Ishikawa (cell line): Measurements from ENCODE around the gene SLC22A14.

Source experiments
- CEBPB ChIP-seq: IDR thresholded peaks from 2 replicates; pipeline ENCODE4 v1.6.1; 2012
- CREB1 ChIP-seq: IDR thresholded peaks from 2 replicates; pipeline ENCODE4 v1.6.1; 2012; ENCODE audit warnings: low read depth
- EGR1 ChIP-seq: IDR thresholded peaks from 2 replicates; pipeline ENCODE4 v1.6.1; 2012
- EP300 ChIP-seq: IDR thresholded peaks from 2 replicates; pipeline ENCODE4 v1.6.1; 2012; ENCODE audit warnings: borderline replicate concordance
- FOXM1 ChIP-seq: IDR thresholded peaks from 2 replicates; pipeline ENCODE4 v1.6.1; 2012; ENCODE audit warnings: low read depth, borderline replicate concordance
- NFIC ChIP-seq: IDR thresholded peaks from 2 replicates; pipeline ENCODE4 v1.6.1; 2012
- RAD21 ChIP-seq: IDR thresholded peaks from 2 replicates; pipeline ENCODE4 v1.6.1; 2012; ENCODE audit warnings: low read depth
- TAF1 ChIP-seq: IDR thresholded peaks from 2 replicates; pipeline ENCODE4 v1.6.1; 2012; ENCODE audit warnings: low read depth, mild to moderate bottlenecking
- TCF12 ChIP-seq: IDR thresholded peaks from 2 replicates; pipeline ENCODE4 v1.6.1; 2012; ENCODE audit warnings: low read depth
- TEAD4 ChIP-seq: IDR thresholded peaks from 2 replicates; pipeline ENCODE4 v1.6.1; 2012
- YY1 ChIP-seq: IDR thresholded peaks from 2 replicates; pipeline ENCODE4 v1.6.1; 2012; ENCODE audit warnings: low read depth
- TF ChIP-seq, protein P1 (sequence below): IDR thresholded peaks from 2 replicates; pipeline ENCODE4 v1.6.1; 2012; ENCODE audit warnings: low read depth, mild to moderate bottlenecking
- TF ChIP-seq, protein P2 (sequence below): IDR thresholded peaks from 2 replicates; pipeline ENCODE4 v1.6.1; 2012
- TF ChIP-seq, protein P3 (sequence below): IDR thresholded peaks from 2 replicates; pipeline ENCODE4 v1.6.1; 2012

DNA sequence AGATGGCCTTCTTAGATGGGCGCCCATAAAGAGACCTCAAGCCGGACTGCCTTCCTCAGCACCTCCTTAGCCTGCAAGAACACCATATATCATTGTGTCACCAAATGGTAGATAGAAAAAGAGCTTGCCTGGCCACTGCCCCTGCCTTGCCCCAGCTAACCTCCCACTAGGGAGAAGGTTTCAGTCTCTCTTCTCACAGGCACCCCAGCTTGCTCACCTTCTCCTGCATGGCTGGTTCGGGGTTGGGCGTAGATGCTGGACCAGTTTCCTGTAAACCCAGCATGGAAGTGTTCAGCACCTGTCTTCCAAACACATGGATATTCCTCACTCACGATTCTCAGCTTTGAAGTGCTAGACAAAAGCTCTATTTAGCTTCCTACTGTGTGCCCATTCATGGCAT, 3.3 kb upstream of the SLC22A14 start:
- TF ChIP-seq RAD21: no peak
- no peak for TF ChIP-seq TEAD4
- no peak for TF ChIP-seq EP300
- TF ChIP-seq, protein P1, sequence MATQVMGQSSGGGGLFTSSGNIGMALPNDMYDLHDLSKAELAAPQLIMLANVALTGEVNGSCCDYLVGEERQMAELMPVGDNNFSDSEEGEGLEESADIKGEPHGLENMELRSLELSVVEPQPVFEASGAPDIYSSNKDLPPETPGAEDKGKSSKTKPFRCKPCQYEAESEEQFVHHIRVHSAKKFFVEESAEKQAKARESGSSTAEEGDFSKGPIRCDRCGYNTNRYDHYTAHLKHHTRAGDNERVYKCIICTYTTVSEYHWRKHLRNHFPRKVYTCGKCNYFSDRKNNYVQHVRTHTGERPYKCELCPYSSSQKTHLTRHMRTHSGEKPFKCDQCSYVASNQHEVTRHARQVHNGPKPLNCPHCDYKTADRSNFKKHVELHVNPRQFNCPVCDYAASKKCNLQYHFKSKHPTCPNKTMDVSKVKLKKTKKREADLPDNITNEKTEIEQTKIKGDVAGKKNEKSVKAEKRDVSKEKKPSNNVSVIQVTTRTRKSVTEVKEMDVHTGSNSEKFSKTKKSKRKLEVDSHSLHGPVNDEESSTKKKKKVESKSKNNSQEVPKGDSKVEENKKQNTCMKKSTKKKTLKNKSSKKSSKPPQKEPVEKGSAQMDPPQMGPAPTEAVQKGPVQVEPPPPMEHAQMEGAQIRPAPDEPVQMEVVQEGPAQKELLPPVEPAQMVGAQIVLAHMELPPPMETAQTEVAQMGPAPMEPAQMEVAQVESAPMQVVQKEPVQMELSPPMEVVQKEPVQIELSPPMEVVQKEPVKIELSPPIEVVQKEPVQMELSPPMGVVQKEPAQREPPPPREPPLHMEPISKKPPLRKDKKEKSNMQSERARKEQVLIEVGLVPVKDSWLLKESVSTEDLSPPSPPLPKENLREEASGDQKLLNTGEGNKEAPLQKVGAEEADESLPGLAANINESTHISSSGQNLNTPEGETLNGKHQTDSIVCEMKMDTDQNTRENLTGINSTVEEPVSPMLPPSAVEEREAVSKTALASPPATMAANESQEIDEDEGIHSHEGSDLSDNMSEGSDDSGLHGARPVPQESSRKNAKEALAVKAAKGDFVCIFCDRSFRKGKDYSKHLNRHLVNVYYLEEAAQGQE: no peak
- no peak for TF ChIP-seq TAF1
- TF ChIP-seq CEBPB: no peak
- TF ChIP-seq, protein P2, sequence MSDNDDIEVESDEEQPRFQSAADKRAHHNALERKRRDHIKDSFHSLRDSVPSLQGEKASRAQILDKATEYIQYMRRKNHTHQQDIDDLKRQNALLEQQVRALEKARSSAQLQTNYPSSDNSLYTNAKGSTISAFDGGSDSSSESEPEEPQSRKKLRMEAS: no peak
- no peak for TF ChIP-seq FOXM1
- no peak for TF ChIP-seq NFIC
- no peak for TF ChIP-seq TCF12
- TF ChIP-seq, protein P3, sequence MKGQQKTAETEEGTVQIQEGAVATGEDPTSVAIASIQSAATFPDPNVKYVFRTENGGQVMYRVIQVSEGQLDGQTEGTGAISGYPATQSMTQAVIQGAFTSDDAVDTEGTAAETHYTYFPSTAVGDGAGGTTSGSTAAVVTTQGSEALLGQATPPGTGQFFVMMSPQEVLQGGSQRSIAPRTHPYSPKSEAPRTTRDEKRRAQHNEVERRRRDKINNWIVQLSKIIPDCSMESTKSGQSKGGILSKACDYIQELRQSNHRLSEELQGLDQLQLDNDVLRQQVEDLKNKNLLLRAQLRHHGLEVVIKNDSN: no peak
- TF ChIP-seq YY1: no peak
- no peak for TF ChIP-seq CREB1
- TF ChIP-seq EGR1: no peak
